ENCODE results near the gene EFNA4. TPM values are rescaled to one million over a fixed set of nuclear protein-coding genes. Genes with fewer than 3 reads are reported as not detected.

The EFNA4 gene
- total and polyA plus RNA-seq, 9 of the 15 experiments (the other 6 are each of a cell fraction or from before 2014, with no cell fraction given) = 0.68 to 7.4 (median 6.1) TPM

GRCh38 chr1:155080312-155081228 lies 17.0 kb downstream of the EFNA4 start (continued):
- TF ChIP-seq CREM (IDR thresholded peaks at IDR 0.05; ENCODE audit: low read depth) (no peak), ATF6 (CRISPR knock-in tag; IDR thresholded peaks at IDR 0.05) (no peak), CREB5 (CRISPR knock-in tag; IDR thresholded peaks at IDR 0.05) (no peak), PHF20 (IDR thresholded peaks at IDR 0.05; ENCODE audit: partially characterized antibody) (peak; percentile 42), HMG20B (CRISPR knock-in tag; IDR thresholded peaks at IDR 0.05) (no peak), ZNF655 (CRISPR knock-in tag; IDR thresholded peaks at IDR 0.05) (no peak), TEAD2 (tag; IDR thresholded peaks at IDR 0.05) (no peak), NCOA6 (IDR thresholded peaks at IDR 0.05) (no peak), CUX1 (CRISPR knock-in tag; IDR thresholded peaks at IDR 0.05) (no peak), SMARCE1 (IDR thresholded peaks at IDR 0.05) (no peak), CBX1 (IDR thresholded peaks at IDR 0.05; ENCODE audit: low read depth) (peak; percentile 49; the same call in 1 of the 2 replicates), ZNF175 (CRISPR knock-in tag; IDR thresholded peaks at IDR 0.05; ENCODE audit: low read depth) (no peak), CBFA2T2 (conservative IDR thresholded peaks at IDR 0.05) (peak; percentile 77), SIN3A (IDR thresholded peaks at IDR 0.05; ENCODE audit: borderline replicate concordance in 2 of 2, control insufficient read depth in 1 of 2, low read depth in 2 of 2, low read length in 2 of 2) (no peak), NR0B1 (IDR thresholded peaks at IDR 0.05; ENCODE audit: partially characterized antibody) (no peak), U2AF2 (optimal IDR thresholded peaks at IDR 0.05; ENCODE audit: low read depth, low read length) (no peak)

Data from K562 (cell line).